HG02610 (cell line): Measurements from ENCODE around the gene DNAJA3.

ENCODE experiments used
- ATAC-seq: cut with Tn5 transposase; IDR thresholded peaks from one replicate; pipeline ENCODE4 v1.9.1; 2021; ENCODE audit warnings: mild to moderate bottlenecking, moderate library complexity; ENCODE audit not compliant: unreplicated experiment

The DNAJA3 gene

DNA sequence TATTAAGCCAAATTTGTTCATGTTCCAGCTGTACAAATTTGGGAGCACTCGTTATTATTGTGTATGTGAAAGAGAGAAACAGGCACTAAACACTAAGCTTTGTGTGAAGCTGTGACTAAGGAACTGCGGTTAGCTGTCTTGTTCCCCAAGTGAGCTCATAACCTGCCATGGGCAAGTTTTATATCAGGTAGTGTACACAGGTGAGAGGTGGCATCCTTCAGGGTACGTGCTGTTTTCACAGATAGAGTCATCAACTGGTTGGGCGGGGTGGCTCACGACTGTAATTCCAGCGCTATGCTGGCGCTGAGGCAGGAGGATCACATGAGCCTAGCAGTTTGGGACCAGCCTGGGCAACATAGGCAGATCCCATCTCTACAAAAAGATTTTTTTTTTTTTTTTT lies 2.8 kb downstream of the DNAJA3 start:
- no peak for ATAC-seq

DNA sequence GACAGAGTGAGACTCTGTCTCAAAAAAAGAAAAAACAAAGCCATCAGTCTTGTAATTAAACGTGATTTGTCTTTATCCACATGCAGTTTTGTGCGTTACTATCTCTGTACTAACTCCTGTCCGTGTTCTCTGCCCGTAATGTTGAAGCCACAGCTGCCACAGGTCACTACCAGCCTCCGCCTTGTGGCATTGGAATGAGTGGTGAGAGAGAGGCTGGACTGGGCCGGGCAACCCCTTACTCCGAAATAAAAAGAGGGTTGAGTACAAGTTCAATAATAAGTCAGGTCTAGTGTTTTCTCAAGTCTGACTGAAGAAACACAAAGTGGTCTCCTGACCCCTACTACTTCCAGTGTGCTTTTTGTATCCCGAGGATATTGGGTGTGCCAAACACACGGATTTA lies 5.4 kb downstream of the DNAJA3 start:
- ATAC-seq, result no peak

DNA sequence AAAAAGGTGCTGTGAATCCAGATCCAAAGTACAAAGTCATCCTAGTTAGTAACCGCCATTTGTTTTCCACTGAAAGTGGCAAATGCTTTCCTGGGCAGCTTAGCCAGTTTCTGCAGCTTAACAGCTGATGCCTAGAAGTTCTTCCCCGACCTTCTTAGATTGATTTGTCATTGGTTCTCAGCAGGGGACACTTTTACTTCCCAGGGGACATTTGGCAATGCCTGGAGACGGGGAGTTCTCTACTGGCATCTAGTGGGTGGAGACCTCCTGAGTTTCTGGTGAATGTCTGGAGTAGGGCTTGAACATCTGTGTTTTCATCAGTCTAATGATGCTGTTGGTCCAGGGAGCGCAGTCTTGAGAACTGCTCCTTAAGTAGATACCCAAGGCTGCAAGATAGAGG lies 7.6 kb downstream of the DNAJA3 start:
- ATAC-seq, result no peak

DNA sequence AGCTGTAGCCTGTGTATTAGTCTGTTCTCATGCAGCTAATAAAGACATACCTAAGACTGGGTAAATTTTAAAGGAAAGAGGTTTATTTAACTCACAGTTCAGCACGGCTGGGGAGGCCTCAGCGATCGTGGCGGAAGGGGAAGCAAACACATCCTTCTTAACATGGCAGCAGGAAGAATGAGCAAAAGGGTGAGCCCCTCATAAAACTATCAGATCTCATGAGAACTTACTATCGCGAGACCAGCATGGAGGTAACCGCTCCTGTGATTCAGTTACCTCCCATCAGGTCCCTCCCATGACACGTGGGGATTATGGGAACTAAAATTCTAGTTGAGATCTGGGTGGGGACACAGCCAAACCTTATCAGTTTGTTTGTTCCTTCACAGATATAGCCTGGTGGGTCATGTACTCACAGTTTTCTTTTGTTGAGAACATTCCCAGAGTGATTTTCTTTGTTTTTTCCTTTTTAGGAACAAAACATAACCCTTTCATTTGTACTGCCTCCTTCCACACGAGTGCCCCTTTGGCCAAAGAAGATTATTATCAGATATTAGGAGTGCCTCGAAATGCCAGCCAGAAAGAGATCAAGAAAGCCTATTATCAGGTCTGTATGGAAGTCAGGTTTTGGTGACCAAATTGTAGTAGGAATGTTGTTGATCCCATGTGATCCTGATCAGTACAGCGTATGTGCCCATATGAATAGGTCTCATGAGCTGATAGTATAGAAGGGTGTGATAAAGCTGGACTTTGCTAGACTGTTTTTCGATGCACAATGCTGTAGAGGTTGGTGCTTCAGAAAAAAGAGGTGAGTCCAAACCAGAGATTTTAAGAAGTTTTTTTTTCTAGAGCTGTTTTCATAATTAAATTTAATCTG lies 8.5 kb downstream of the DNAJA3 start:
- no peak for ATAC-seq

DNA sequence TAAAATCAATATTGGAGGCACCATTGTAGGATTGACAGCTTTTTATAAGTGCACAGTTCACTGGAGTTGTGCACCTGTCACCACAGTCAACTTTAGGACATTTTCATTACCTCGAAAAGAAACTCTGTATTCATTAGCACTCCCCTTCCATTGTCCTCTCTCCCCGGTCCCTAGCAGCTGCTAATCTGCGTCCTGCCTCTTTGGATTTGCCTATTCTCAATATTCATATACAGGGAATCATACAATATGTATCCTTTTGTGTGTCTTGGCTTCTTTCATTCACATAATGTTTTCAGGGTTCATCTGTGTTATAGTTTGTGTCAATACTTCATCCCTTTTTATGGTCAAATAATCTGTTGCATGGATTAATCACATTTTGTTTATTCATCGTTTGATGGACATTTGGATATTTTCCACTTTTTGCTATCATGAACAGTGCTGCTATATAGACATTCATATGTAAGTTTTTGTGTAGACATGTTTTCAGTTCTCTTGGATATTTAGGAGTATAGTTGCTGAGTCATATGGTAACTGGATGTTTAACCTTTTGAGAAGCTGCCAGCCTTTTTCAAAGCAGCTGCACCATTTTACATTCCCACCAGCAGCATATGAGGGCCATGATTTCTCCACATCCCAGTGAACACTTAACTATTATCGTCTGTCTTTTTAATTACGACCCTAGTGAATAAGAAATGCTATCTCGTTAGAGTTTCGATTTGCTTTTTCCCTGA lies 9.8 kb downstream of the DNAJA3 start:
- no peak for ATAC-seq

DNA sequence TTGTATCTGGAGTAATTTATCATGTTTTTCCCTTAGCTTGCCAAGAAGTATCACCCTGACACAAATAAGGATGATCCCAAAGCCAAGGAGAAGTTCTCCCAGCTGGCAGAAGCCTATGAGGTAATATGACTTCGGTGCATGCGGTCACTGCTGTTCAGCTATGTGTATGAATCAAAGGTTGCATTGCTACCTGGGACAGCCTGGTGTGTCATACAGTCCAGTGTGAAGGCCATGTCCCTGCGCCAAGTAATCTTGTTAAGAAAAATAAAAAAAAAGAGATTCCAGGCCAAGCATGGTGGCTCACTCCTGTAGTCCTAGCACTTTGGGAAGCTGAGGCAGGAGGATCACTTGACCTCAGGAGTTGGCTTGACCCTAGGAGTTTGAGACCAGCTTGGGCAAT lies 11.7 kb downstream of the DNAJA3 start:
- ATAC-seq, result no peak

DNA sequence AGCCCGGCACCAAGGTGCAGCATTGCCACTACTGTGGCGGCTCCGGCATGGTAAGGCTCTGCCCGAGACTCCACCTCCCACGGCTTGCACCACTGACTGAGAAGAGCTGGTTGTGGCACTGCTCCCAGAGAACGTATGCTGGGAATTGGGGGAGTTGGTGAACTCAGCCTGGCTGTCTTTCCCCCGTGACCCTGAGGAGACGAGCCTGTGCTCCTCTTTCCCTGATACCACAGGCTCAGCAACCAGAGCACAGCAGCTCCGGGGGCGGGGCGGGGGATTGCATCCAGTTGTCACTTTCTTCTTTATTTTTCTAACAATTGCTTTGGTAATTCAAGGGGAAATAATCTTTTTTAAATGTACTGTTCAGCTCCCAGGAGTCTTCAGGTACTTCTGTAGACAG lies 16.7 kb downstream of the DNAJA3 start:
- no peak for ATAC-seq

DNA sequence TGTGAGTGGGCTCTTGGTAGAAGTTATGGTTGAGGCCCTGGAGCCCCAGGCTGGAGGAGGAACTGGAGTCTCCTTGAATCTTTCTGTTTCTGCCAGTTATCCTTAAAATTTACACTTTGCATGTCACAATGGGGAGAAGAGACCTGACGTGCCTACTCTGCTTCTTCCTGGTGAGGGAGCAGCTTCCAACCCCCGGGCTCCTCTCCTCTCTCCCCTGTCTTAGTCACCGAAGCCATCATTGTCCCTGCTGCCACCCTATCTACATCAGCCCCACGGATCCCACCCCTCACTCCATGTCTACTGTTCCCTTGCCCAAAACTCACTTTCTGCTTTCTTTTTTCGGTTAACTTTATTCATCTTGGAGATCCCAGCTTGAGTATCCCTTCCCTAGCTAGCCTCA lies 17.6 kb downstream of the DNAJA3 start:
- ATAC-seq, result no peak

DNA sequence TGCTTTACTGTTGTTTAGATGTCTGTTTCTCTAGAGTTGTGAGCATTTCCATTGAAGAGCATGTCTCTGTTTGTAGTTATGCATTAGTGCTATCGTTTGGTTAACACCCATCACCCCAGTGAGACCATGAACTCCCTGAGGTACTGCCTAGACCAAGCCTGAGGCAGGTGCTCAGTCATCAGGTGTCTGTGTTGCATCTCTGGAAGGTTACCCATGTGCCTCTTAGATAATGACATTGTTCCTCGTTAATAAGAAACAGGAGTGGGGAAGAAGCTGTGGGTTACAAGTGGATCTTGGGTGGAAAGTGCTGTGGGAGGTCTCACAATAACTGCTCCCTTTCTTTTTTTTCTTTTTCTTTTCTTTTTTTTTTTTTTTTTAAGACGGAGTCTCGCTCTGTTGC lies 18.3 kb downstream of the DNAJA3 start:
- ATAC-seq, result no peak

DNA sequence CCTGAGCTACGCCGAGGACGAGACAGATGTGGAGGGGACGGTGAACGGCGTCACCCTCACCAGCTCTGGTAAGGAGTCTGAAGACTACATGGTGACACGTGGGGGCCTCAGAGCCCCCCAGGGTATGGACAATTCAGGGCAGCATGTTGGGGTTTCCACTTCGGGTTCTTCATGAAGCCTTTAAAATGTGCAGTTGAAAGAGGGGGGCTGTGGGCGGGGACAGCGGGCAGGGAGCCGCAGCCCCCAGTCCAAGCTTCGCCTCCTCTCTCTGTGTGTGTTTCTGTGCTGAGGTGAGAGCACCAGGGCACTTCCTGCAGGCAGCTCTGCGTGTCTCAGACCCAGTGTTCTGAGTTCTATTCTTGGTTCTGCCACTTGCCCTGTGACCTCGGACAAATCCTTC lies 24.8 kb downstream of the DNAJA3 start:
- ATAC-seq, result no peak

DNA sequence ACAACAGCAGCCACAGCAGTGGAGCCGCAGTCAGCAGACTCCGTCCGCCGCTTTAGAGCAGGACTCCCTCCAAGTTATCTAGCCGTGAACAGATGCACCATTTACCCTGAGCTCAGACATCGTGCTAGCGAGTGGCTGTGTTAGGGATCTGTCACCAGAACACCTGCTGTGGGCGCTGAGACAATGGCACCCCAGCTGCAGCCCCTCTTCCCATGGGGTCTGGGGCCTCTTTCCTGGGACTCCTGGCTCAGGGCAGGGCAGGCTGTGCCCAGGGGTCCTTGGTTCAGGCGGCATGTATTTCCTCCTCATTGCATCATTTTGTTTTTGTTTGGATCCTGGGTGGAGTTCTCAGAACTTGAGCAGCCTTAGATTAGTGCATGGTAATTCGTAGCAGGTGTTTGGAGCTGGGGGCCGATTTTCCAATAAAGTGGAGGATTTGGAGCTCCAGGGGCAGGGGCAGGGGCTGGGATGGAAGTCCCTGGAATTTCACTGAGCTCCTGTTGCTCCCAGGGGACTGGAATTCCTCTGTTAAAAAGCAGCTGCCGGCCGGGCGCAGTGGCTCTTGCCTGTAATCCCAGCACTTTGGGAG lies 25.4 kb downstream of the DNAJA3 start:
- no peak for ATAC-seq

DNA sequence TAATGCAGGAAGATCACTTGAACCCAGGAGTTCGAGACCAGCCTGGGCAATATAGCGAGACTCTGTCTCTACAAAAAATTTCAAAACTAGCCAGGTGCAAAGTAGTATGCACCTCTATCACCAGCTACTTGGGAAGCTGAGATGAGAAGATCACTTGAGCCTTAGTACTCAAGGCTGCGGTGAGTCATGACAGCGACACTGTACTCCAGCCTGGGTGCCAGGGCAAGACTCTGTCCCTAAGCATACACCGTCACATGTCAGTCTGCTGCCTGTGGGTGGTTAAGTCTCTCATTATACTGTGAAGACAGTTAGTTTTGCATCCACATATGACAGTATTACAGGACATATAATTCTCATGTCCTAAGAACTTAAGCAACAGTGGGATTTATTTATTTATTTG lies 27.0 kb downstream of the DNAJA3 start:
- no peak for ATAC-seq

DNA sequence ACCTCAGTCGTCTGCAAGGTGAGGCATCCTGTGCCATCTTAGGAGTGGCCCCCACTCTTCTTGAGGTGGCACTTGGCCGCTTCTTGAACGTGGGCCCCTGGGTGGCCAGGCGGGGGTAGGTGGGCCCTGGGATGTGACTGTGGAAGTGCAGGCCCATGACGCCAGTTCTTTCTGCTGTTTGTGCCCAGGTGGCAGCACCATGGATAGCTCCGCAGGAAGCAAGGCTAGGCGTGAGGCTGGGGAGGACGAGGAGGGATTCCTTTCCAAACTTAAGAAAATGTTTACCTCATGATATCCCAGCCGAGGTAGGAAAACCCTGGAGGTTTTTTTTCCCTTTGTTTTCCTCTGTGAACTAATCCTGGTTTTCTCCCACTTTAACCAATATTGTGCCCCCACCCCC lies 29.0 kb downstream of the DNAJA3 start:
- no peak for ATAC-seq

DNA sequence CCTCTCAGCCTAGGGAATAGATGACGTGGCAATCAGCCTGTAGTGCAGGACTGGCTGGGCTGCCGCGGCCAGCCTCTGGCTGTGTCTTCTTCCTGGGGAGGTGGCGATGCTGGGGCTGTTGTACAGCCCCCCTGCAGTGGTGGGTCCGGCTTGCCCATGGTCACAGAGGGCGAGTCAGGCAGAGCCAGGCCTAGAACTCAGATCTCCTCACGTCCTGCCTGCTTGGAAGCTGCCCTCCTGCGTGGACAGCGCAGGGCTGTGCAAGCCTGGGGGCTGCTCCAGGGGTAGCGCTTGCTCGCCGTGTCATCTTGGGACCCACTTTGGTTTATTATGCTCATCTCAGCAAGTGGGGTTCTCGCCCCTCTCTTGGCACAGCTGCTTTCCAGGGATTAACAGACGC lies 29.4 kb downstream of the DNAJA3 start:
- ATAC-seq, result no peak

DNA sequence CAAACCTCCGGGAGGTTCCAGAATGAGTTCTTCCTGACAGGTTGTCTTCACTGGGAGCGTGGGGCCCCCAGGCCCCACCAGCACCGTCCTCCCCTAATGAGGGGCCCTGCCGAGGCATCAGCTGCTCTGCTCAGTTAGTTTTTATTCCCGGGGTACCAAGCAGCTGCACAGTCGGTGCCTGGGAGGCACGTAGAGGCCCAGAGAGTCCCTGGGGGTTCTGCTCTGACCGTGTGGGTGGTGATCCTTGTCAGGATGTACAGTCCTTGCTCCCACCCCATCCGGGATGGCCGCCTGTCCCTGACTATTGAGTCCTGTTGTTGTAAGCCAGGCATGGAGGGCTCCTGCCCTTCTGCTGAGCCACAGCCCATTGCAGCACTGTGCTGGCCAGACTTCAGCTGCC lies 30.3 kb downstream of the DNAJA3 start:
- no peak for ATAC-seq

DNA sequence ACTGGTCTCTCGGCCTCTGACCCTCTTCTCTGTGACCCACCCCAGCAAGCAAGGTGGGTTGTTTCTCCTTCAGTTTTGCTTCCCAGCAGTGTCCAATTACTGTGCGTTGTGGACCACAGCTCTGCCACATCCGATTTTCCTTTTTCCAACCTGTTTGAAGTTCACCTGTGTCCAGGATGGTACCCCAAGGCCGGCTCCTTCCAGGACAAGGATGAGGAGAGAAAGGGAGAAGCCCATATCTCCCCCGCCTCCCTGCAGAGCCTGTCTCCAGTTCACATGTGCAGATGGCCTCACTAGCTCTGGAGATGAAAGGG lies 35.2 kb downstream of the DNAJA3 start:
- ATAC-seq, result no peak

DNA sequence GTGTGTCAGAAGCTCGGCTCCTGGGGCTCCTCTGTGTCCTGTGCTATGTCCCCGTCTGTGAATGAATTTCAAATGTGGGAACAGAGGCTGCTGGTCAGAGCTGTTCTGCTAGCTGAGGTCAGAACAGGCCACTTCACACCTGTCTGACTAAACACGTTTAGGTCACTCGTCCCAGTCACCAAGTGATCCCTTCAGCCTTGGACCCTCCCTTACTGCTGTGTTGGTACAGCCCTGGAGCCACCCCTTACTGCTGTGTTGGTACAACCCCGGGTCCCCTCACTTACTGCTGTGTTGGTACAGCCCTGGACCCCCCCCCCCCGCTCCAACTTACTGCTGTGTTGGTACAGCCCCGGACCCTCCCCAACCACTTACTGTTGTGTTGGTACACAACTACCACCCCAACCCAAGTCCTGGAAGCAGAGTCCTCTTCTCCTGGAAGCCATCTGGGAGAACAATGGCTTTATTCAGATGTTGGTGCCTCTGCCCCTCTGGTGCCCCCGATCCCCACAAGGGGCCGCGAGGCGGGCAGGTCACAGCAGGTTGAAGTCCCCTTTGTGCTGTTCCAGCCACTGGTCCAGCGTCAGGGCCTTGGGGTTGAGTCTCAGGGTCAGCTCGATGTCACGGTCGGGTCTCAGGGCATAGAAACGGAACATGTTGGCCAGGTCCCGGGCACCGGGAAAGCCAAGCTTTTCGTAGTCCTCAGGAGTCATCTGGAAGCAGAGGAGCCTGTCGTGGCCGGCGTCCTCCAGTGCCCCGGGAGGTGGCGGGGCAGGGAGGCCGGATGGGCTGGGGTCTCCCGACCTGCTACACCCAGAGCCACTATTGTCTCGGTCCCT lies 35.8 kb downstream of the DNAJA3 start:
- no peak for ATAC-seq

DNA sequence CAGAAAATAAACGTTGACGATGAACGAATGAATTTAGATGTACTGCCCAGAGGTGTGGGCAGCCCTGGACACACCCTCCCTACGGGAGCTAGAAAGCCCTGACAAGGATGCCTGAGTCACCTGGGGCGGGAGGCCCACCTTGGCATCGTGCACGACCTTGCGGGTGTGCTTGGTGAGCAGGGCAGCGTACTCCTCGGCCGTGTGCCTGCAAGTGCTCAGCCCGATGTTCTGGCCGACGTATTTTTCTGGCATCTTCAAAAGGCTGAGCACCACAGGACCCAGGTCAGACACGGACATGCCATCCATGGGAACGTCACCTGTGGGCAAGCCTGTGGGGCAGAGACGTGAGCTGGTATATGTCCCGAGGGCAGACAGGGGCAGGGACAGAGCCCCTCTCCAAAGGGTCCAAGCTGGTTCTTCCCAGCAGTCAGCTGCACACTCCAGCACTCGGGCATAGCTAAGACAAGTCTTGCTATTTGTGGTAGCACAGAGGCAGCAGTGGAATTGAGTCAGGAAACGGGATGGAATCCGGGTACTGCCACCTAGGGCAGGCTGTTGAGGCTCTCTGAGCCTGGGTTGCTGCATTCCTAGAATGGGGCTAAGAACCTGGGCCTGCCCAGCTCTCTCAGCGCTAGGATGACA lies 38.0 kb downstream of the DNAJA3 start:
- no peak for ATAC-seq

DNA sequence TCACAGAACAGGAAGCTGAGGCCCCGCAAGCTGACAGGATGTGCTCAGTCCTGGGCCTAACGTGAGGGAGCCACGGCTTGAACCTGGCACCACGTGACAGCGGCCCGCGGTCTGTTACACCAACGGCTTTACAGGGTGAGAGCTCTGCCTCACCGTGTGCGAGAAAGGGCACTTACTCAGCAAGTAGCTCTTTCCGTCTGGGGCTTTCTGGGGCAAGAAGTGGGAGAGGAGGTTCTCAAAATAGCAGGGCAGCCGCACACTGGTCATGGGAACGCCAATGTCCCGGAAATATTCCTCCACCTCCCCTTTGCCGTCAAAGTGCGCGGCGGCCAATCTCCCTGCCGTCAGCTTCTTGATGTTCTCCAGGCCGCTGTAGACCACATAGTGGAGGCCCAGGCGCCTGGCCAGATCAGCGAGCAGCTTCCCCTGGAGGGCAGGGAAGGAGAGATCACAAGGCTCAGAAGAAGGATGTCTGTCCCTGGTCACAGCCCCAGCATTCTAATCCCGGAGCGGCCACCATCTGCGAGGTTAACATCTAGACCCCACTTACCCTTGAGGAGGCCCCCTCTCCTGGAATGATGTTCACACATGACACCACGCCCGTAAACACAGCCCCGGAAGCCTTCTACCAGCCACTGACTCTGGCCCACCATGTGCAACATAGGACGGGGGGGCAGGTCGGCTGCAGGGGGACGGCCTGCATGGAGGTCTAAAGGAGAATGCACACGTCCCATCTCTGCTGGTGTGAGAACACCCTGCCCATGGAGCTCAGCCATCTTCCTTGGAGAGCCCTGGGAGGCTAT lies 40.5 kb downstream of the DNAJA3 start:
- ATAC-seq, result no peak

DNA sequence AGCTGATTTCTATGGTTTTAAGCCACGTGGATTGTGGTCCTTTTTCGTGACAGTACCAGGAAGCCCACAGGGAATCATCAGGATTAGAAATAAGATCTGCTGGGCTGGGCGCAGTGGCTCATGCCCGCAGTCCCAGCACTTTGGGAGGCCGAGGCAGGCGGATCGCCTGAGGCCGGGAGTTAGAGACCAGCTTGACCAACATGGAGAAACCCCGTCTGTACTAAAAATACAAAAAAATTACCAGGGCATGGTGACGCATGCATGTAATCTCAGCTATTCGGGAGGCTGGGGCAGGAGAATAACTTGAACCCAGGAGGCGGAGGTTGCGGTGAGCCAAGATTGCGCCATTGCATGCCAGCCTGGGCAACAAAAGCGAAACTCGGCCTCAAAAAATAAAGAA lies 42.2 kb downstream of the DNAJA3 start:
- no peak for ATAC-seq
